Measurements from ENCODE around the gene RPA1. TPM values are rescaled to one million over a fixed set of nuclear protein-coding genes. Genes with fewer than 3 reads are reported as not detected.

The RPA1 gene
- total RNA-seq, 1 experiment from 2014 or later, result 201 TPM

DNA sequence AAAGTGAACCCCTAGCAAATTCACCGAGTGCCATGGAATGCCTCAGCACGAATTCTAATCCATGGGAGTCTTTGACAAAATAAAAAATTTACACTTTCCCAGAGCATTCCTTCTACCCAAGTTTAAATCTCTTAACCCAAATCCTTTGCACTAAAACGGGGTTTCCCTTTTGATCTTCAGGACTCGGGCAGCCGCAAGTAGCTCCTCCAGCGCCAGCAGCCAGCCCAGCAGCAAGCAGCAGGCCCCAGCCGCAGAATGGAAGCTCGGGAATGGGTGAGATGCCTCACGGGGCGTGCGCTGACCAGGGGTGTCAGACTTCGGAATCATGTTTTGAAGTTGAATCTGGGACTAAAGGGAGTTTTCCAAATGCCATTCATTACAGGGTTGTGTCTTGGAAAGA lies 42.4 kb downstream of the RPA1 start:
- H3K79me2 ChIP-seq (ENCODE audit: low read depth), result no peaks in the 10 kb centered on the region
- peaks cover 5% of the 10 kb centered on the region; the same call in 1 of the 2 replicates for H4K20me1 ChIP-seq (ENCODE audit: insufficient read depth)
- no peaks in the 10 kb centered on the region for H3K27me3 ChIP-seq (ENCODE audit: insufficient read depth, low read depth)
- BruUV-seq (replicated peaks), result no TSS peak
- TF ChIP-seq, protein P1, sequence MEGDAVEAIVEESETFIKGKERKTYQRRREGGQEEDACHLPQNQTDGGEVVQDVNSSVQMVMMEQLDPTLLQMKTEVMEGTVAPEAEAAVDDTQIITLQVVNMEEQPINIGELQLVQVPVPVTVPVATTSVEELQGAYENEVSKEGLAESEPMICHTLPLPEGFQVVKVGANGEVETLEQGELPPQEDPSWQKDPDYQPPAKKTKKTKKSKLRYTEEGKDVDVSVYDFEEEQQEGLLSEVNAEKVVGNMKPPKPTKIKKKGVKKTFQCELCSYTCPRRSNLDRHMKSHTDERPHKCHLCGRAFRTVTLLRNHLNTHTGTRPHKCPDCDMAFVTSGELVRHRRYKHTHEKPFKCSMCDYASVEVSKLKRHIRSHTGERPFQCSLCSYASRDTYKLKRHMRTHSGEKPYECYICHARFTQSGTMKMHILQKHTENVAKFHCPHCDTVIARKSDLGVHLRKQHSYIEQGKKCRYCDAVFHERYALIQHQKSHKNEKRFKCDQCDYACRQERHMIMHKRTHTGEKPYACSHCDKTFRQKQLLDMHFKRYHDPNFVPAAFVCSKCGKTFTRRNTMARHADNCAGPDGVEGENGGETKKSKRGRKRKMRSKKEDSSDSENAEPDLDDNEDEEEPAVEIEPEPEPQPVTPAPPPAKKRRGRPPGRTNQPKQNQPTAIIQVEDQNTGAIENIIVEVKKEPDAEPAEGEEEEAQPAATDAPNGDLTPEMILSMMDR (conservative IDR thresholded peaks at IDR 0.05), result no peak
- TF ChIP-seq EZH2 (IDR thresholded peaks at IDR 0.05; ENCODE audit: low read depth), result no peak
- no peak overlapping the region for H2AFZ ChIP-seq
- POLR2A ChIA-PET (ENCODE audit: unreplicated experiment), result no interaction called here
- H3K9me3 ChIP-seq (ENCODE audit: insufficient read depth, low read depth), result no peaks in the 10 kb centered on the region
- intact Hi-C loops (cut with micrococcal nuclease; ENCODE audit: unreplicated experiment), result no loop called here
- no peak for DNase-seq
- CTCF ChIA-PET, result no interaction called here
- no peaks in the 10 kb centered on the region for H3K9me2 ChIP-seq (ENCODE audit: insufficient read depth)
- H3K4me3 ChIP-seq, result no peak overlapping the region
- peaks cover 14% of the 10 kb centered on the region; the same call in 1 of the 2 replicates for H3F3A ChIP-seq (ENCODE audit: insufficient read depth, low read depth)
- no peak overlapping the region for H3K4me2 ChIP-seq
- H3K36me3 ChIP-seq (ENCODE audit: low read depth), result peaks cover 23% of the 10 kb centered on the region; the same call in 1 of the 2 replicates
- no peaks in the 10 kb centered on the region for H3K4me1 ChIP-seq (replicated peaks; ENCODE audit: insufficient read depth)
- H3K27ac ChIP-seq, result no peak overlapping the region

DNA sequence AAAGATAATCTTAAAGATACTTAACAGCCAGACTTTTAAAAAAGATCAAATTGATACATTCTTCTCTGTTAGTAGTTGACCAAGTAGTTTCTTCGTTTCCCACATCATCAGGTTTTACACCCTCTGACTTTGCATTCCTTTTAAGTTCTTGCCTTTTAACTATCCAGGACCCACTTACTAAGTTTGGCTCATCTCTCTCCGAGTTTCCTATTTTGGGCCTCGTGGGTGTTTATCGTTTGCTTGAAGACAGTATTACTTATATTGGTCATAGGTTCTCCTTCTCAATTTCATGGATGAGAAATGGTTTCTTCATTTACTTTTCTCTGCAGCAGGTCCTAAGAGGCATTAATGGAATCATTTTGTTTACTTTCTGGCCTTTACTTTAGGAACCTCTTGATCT lies 43.2 kb downstream of the RPA1 start:
- H4K20me1 ChIP-seq (ENCODE audit: insufficient read depth), result peaks cover 5% of the 10 kb centered on the region; the same call in 1 of the 2 replicates
- ChIA-PET CTCF (no interaction called here), POLR2A (ENCODE audit: unreplicated experiment) (no interaction called here)
- H3K36me3 ChIP-seq (ENCODE audit: low read depth), result peaks cover 29% of the 10 kb centered on the region; the same call in 1 of the 2 replicates
- intact Hi-C loops (cut with micrococcal nuclease; ENCODE audit: unreplicated experiment), result no loop called here
- BruUV-seq (replicated peaks), result no TSS peak
- H2AFZ ChIP-seq, result no peak overlapping the region
- no peaks in the 10 kb centered on the region for H3K9me2 ChIP-seq (ENCODE audit: insufficient read depth)
- no peaks in the 10 kb centered on the region for H3K9me3 ChIP-seq (ENCODE audit: insufficient read depth, low read depth)
- no peaks in the 10 kb centered on the region for H3K27me3 ChIP-seq (ENCODE audit: insufficient read depth, low read depth)
- no peak for DNase-seq
- peaks cover 14% of the 10 kb centered on the region; the same call in 1 of the 2 replicates for H3F3A ChIP-seq (ENCODE audit: insufficient read depth, low read depth)
- no peak overlapping the region for H3K4me2 ChIP-seq
- TF ChIP-seq, protein P1 (conservative IDR thresholded peaks at IDR 0.05), result no peak
- no peak for TF ChIP-seq EZH2 (IDR thresholded peaks at IDR 0.05; ENCODE audit: low read depth)
- no peak overlapping the region for H3K27ac ChIP-seq
- H3K4me3 ChIP-seq, result no peak overlapping the region
- no peaks in the 10 kb centered on the region for H3K4me1 ChIP-seq (replicated peaks; ENCODE audit: insufficient read depth)
- no peaks in the 10 kb centered on the region for H3K79me2 ChIP-seq (ENCODE audit: low read depth)

DNA sequence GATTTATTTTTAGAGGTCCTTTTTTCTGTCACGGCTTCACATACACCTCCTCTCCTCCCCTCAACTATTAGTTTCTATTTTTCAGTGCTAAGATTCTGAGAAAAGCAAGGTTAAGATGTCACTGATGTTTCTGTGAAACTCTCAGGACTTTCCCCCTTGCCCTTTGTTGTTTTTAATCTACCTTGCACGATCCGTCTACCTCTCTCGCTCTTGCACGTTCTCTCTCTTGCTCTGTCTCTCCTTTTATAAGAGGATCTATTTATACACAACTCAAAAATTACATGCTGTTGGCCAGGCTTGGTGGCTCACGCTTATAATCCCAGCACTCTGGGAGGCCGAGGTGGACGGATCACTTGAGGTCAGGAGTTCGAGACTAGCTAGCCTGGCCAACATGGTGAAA lies 43.6 kb downstream of the RPA1 start:
- TF ChIP-seq EZH2 (IDR thresholded peaks at IDR 0.05; ENCODE audit: low read depth), result no peak
- TF ChIP-seq, protein P1 (conservative IDR thresholded peaks at IDR 0.05), result no peak
- Histone ChIP-seq H3F3A (ENCODE audit: insufficient read depth, low read depth) (peaks cover 14% of the 10 kb centered on the region; the same call in 1 of the 2 replicates), H4K20me1 (ENCODE audit: insufficient read depth) (peaks cover 5% of the 10 kb centered on the region; the same call in 1 of the 2 replicates), H3K4me1 (replicated peaks; ENCODE audit: insufficient read depth) (no peaks in the 10 kb centered on the region), H3K4me2 (no peak overlapping the region), H3K4me3 (no peak overlapping the region), H3K36me3 (ENCODE audit: low read depth) (peaks cover 32% of the 10 kb centered on the region; the same call in 1 of the 2 replicates), H3K9me2 (ENCODE audit: insufficient read depth) (no peaks in the 10 kb centered on the region), H2AFZ (no peak overlapping the region), H3K27me3 (ENCODE audit: insufficient read depth, low read depth) (no peaks in the 10 kb centered on the region), H3K79me2 (ENCODE audit: low read depth) (no peaks in the 10 kb centered on the region), H3K9me3 (ENCODE audit: insufficient read depth, low read depth) (no peaks in the 10 kb centered on the region), H3K27ac (no peak overlapping the region)
- BruUV-seq (replicated peaks), result no TSS peak
- DNase-seq, result no peak
- intact Hi-C loops (cut with micrococcal nuclease; ENCODE audit: unreplicated experiment), result no loop called here
- POLR2A ChIA-PET (ENCODE audit: unreplicated experiment), result no interaction called here
- CTCF ChIA-PET, result no interaction called here

All from PC-9 (cell line).